DOHH2 (cell line): ENCODE results near the gene OXSR1.
"Not testable (repeated sequence)": the region's sequence is repeated elsewhere in the genome, so short reads cannot be mapped to it uniquely, and the experiment has no call there.

ENCODE experiments used
- H3F3A ChIP-seq: fragments of 200-600 bp; sonication (generic), shearing (Covaris generic); 2 replicates; pipeline ENCODE4 v1.6.0; 2016; ENCODE audit warnings: antibody characterized with exemption, mild to moderate bottlenecking; ENCODE audit not compliant: control insufficient read depth, insufficient read depth
- H3K27ac ChIP-seq: fragments of 200-600 bp; sonication (generic); 2 replicates; pipeline ENCODE4 v1.5.1; 2014; ENCODE audit warnings: low read depth, mild to moderate bottlenecking, low read length, moderate library complexity
- H3K27me3 ChIP-seq: fragments of 200-600 bp; sonication (generic); 2 replicates; pipeline ENCODE4 v1.6.1; 2014; ENCODE audit warnings: mild to moderate bottlenecking, low read length, mixed read lengths; ENCODE audit not compliant: control insufficient read depth
- H3K36me3 ChIP-seq: fragments of 200-600 bp; sonication (generic); 2 replicates; pipeline ENCODE4 v1.6.1; 2014; ENCODE audit warnings: mild to moderate bottlenecking, low read length, moderate library complexity, mixed read lengths; ENCODE audit not compliant: control insufficient read depth
- H3K4me1 ChIP-seq: fragments of 200-600 bp; sonication (generic); 2 replicates; pipeline ENCODE4 v1.6.1; 2014; ENCODE audit warnings: mild to moderate bottlenecking, low read length, mixed read lengths; ENCODE audit not compliant: control insufficient read depth
- H3K4me2 ChIP-seq: fragments of 200-600 bp; sonication (generic); 2 replicates; pipeline ENCODE4 v1.6.0; 2014; ENCODE audit warnings: mild to moderate bottlenecking, low read length, moderate library complexity
- H3K4me3 ChIP-seq: fragments of 200-600 bp; sonication (generic); 2 replicates; pipeline ENCODE4 v1.5.1; 2014; ENCODE audit warnings: mild to moderate bottlenecking, low read length, mixed read lengths
- H3K79me2 ChIP-seq: fragments of 200-600 bp; sonication (generic); 2 replicates; pipeline ENCODE4 v1.6.1; 2014; ENCODE audit warnings: mild to moderate bottlenecking, low read length, mixed read lengths; ENCODE audit not compliant: control insufficient read depth
- H3K9me2 ChIP-seq: fragments of 200-600 bp; sonication (generic); replicated peaks from 2 replicates; pipeline ENCODE4 v1.6.1; 2014; ENCODE audit warnings: mild to moderate bottlenecking, low read length, mixed read lengths; ENCODE audit not compliant: control insufficient read depth
- H3K9me3 ChIP-seq: fragments of 200-600 bp; sonication (generic); 2 replicates; pipeline ENCODE4 v1.6.1; 2014; ENCODE audit warnings: antibody characterized with exemption, low read length, mixed read lengths; ENCODE audit not compliant: control insufficient read depth, insufficient read depth
- H4K20me1 ChIP-seq: fragments of 200-600 bp; sonication (generic); 2 replicates; pipeline ENCODE4 v1.6.0; 2014; ENCODE audit warnings: low read depth, mild to moderate bottlenecking, antibody characterized with exemption, low read length, moderate library complexity; ENCODE audit not compliant: control insufficient read depth, insufficient read depth
- EZH2phosphoT487 ChIP-seq: fragments of 200-600 bp; sonication (generic); IDR thresholded peaks from 2 replicates; pipeline ENCODE4 v1.6.1; 2017; ENCODE audit warnings: borderline replicate concordance, mild to moderate bottlenecking, antibody characterized with exemption, low read length, moderate library complexity, mixed read lengths
- TF ChIP-seq, protein P1 (sequence below): fragments of 200-600 bp; sonication (generic); IDR thresholded peaks from one replicate; pipeline ENCODE4 v1.5.1; 2014; ENCODE audit warnings: antibody characterized with exemption, mild to moderate bottlenecking, low read depth, low read length; ENCODE audit not compliant: poor library complexity, severe bottlenecking

The OXSR1 gene

DNA sequence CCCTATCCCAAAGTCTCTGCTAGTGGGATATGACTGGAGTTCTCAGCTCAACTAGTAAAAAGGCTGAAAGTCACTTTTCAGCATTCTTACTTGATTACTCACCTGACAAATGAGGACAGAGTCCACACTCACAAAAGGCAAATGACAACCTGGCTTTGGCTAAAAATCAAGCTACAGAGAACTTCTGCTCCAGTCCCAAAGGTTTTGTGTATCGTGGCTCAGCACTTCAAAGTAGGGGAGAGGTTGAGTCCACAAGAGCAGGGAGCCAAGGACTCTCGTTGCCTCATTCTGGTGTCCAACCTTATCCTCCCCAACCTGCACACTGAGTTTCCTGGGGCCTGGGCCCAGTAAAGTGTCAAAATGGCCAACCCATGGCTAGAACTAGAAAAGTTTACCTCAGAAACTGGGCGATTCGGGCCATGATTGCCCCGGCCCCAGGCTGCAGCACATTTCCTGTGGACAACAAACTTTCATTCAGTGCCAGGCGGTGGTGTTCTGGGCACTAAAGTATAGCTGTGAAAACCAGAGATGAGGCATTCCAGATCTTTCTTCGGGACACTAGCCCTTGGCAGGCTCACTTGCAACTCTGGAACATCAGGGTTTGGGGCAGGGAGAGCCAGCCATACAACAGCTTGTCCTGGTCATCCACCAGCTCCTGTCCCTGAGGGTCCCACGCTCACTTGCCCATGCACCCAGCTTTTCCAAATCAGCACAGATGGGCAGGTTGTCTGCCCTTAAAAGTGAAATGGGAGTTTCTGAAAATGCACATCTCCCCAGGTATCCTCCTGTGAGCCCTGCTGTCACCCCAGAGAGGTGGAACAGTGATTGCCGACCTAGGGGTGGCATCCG lies 31.6 kb upstream of the OXSR1 start:
- H3K4me3 ChIP-seq, result no peak overlapping the region
- peaks cover 22% of the 10 kb centered on the region for H3K4me1 ChIP-seq
- H3F3A ChIP-seq, result no peaks in the 10 kb centered on the region
- no peak overlapping the region for H3K4me2 ChIP-seq
- no peaks in the 10 kb centered on the region for H3K9me3 ChIP-seq
- H3K27ac ChIP-seq, result no peak overlapping the region
- H4K20me1 ChIP-seq, result peaks cover 3% of the 10 kb centered on the region; the same call in 1 of the 2 replicates
- no peaks in the 10 kb centered on the region for H3K27me3 ChIP-seq
- peaks cover 34% of the 10 kb centered on the region for H3K79me2 ChIP-seq
- TF ChIP-seq EZH2phosphoT487, result no peak
- TF ChIP-seq, protein P1, sequence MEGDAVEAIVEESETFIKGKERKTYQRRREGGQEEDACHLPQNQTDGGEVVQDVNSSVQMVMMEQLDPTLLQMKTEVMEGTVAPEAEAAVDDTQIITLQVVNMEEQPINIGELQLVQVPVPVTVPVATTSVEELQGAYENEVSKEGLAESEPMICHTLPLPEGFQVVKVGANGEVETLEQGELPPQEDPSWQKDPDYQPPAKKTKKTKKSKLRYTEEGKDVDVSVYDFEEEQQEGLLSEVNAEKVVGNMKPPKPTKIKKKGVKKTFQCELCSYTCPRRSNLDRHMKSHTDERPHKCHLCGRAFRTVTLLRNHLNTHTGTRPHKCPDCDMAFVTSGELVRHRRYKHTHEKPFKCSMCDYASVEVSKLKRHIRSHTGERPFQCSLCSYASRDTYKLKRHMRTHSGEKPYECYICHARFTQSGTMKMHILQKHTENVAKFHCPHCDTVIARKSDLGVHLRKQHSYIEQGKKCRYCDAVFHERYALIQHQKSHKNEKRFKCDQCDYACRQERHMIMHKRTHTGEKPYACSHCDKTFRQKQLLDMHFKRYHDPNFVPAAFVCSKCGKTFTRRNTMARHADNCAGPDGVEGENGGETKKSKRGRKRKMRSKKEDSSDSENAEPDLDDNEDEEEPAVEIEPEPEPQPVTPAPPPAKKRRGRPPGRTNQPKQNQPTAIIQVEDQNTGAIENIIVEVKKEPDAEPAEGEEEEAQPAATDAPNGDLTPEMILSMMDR, result no peak
- peaks cover 70% of the 10 kb centered on the region for H3K36me3 ChIP-seq
- no peaks in the 10 kb centered on the region for H3K9me2 ChIP-seq

DNA sequence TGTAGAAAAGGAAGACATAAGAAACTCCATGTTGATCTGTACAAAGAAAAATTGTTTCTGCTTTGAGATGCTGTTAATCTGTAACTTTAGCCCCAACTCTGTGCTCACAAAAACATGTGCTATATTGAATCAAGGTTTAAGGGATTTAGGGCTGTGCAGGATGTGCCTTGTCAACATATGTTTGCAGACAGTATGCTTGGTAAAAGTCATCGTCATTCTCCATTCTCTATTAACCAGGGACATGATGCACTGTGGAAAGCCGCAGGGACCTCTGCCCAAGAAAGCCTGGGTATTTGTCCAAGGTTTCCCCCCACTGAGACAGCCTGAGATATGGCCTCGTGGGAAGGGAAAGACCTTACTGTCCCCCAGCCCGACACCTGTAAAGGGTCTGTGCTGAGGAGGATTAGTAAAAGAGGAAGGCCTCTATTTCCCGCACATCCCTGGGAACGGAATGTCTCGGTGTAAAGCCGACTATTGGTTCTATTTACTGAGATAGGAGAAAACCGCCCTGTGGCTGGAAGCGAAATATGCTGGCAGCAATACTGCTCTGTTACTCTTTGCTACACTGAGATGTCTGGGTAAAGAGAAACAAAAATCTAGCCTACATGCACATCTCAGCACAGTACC lies 30.7 kb upstream of the OXSR1 start:
- H4K20me1 ChIP-seq, H3K9me3 ChIP-seq, H3K9me2 ChIP-seq, H3K4me3 ChIP-seq, H3K27ac ChIP-seq, H3K27me3 ChIP-seq, H3K4me2 ChIP-seq, H3F3A ChIP-seq: not testable (repeated sequence)
- Histone ChIP-seq H3K79me2 (peaks cover 42% of the 10 kb centered on the region), H3K4me1 (peaks cover 27% of the 10 kb centered on the region), H3K36me3 (peaks cover 65% of the 10 kb centered on the region)

DNA sequence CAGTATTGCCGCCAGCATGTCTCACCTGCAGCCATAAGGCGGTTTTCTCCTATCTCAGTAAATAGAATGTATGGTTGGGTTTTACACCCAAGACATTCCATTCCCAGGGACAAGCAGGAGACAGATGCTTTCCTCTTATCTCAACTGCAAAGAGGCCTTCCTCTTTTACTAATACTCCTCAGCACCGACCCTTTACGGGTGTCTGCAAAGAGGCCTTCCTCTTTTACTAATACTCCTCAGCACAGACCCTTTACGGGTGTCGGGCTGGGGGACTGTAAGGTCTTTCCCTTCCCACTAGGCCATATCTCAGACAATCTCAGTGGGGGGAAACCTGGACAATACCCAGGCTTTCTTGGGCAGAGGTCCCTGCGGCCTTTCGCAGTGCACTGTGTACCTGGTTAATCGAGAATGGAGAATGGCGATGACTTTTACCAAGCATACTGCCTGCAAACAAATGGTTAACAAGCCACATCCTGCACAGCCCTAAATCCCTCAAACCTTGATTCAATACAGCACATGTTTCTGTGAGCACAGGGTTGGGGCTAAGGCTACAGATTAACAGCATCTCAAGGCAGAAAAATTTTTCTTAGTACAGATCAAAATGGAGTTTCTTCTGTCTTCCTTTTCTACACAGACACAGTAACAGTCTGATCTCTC lies 29.6 kb upstream of the OXSR1 start:
- peak overlapping the region; percentile 17 for H3K27ac ChIP-seq
- not testable (repeated sequence) for H3K9me3 ChIP-seq, H3K27me3 ChIP-seq, H3K9me2 ChIP-seq, H3F3A ChIP-seq, H4K20me1 ChIP-seq
- H3K36me3 ChIP-seq, result peaks cover 68% of the 10 kb centered on the region
- H3K4me3 ChIP-seq, result peak overlapping the region; percentile 90
- H3K4me2 ChIP-seq, result peak overlapping the region; percentile 94
- H3K79me2 ChIP-seq, result peaks cover 48% of the 10 kb centered on the region
- peaks cover 35% of the 10 kb centered on the region for H3K4me1 ChIP-seq

DNA sequence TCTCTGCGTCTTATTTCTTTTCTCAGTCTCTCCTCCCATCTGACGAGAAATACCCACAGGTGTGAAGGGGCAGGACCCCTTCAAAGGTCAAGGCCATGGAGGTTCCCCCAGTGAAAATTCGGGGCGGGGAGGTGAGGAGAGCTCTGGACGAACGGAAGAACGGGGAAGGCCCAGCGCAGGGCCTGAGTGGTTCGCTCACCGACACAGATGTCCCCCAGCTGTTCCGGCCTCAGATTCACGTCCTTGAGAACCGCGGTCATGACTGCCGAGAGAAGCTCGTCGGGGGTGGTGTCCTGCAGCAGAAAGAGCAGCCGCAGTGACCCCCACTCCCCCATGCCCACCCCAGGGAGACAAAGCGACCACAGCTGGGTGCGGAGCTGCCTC lies 29.0 kb upstream of the OXSR1 start:
- H4K20me1 ChIP-seq, result peaks cover 3% of the 10 kb centered on the region; the same call in 1 of the 2 replicates
- H3K27me3 ChIP-seq, result no peaks in the 10 kb centered on the region
- no peaks in the 10 kb centered on the region for H3K9me2 ChIP-seq
- no peaks in the 10 kb centered on the region for H3F3A ChIP-seq
- H3K4me2 ChIP-seq, result peak overlapping the region; percentile 94
- peaks cover 68% of the 10 kb centered on the region for H3K36me3 ChIP-seq
- H3K9me3 ChIP-seq, result no peaks in the 10 kb centered on the region
- H3K4me1 ChIP-seq, result peaks cover 35% of the 10 kb centered on the region
- H3K27ac ChIP-seq, result peak overlapping the region; percentile 17; the same call in 1 of the 2 replicates
- H3K79me2 ChIP-seq, result peaks cover 48% of the 10 kb centered on the region
- H3K4me3 ChIP-seq, result peak overlapping the region; percentile 90
- no peak for TF ChIP-seq EZH2phosphoT487
- TF ChIP-seq, protein P1, result no peak
